BJ (cell line): Measurements from ENCODE around the gene RASGRP2. TPM values are rescaled to one million over a fixed set of nuclear protein-coding genes. Genes with fewer than 3 reads are reported as not detected.

Experiments used
- CTCF ChIA-PET: fragments of 350-600 bp; formaldehyde crosslinking; extraction: SDS; loops from one replicate; lab custom pipeline; 2021; ENCODE audit warnings: antibody characterized with exemption, inconsistent platforms; lab: Yijun Ruan, JAX
- POLR2A ChIA-PET: fragments of 300-600 bp; sonication (Branson Sonifier 250); formaldehyde crosslinking; extraction: SDS; loops from one replicate; lab custom pipeline; 2021; ENCODE audit warnings: antibody characterized with exemption; lab: Charles Lee
- DNase-seq: peaks from one replicate; pipeline ENCODE4 v3.0.0-alpha.2; 2011; ENCODE audit warnings: low read depth
- H3K27me3 ChIP-seq: 2 replicates; pipeline ENCODE4 v1.6.0; 2011; ENCODE audit warnings: low read length; ENCODE audit not compliant: control insufficient read depth, insufficient read depth
- H3K36me3 ChIP-seq: 2 replicates; pipeline ENCODE4 v1.5.1; 2011; ENCODE audit warnings: low read length; ENCODE audit not compliant: control insufficient read depth, insufficient read depth
- H3K4me3 ChIP-seq: 2 replicates; pipeline ENCODE4 v1.5.1; 2011; ENCODE audit warnings: low read depth, mild to moderate bottlenecking, control low read depth, low read length
- polyA plus RNA-seq: library from polyadenylated mRNA; depleted of rRNA; stranded (reverse); fragments of >200 nt; gene quantifications from 2 replicates; pipeline ENCODE4 v1.2.3, GENCODE V29; 2011
- TF ChIP-seq, protein P1 (sequence below): IDR thresholded peaks from 2 replicates; pipeline ENCODE4 v1.5.1; 2011; ENCODE audit warnings: low read depth, mild to moderate bottlenecking, control low read depth, inconsistent platforms, low read length, moderate library complexity; ENCODE audit not compliant: insufficient read depth

The RASGRP2 gene
- polyA plus RNA-seq, 1 experiment, result 5.3 TPM

DNA sequence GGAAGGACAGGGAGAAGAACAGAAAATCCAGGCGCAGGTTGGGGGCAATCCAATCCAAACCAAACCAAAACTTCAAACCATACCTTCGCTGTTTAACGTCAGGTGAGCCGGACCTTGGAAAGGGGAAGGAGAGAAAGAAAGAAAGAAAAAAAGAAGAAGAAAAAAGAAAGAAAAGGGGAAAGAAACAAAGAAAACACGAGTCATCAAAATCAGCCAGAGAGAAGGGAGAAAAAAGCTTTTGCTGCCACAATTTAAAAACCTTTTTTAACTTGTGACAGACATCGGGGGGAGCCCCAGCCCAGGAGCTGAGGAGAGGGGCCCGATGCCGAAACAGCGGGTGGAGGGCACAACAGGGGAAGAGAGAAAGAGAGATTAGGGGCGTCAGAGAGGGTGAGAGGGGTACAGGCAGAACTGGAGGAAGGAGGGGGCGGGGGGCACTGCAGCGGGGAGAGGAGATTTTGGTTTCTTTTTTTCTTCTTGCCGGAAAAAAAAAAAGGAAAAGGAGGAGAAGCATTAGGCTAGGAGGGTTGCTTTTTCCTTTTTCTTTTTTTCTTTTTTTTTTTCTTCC, 51.1 kb downstream of the RASGRP2 start:
- POLR2A ChIA-PET, result no interaction called here
- CTCF ChIA-PET, result interaction anchor here (0.6 kb wide), 1 partner anchor 40 kb away, joined by 3 read pairs; no protein-coding TSS in a partner anchor
- Histone ChIP-seq H3K27me3 (peaks cover 44% of the 10 kb centered on the region), H3K4me3 (no peak overlapping the region), H3K36me3 (no peaks in the 10 kb centered on the region)
- TF ChIP-seq, protein P1, sequence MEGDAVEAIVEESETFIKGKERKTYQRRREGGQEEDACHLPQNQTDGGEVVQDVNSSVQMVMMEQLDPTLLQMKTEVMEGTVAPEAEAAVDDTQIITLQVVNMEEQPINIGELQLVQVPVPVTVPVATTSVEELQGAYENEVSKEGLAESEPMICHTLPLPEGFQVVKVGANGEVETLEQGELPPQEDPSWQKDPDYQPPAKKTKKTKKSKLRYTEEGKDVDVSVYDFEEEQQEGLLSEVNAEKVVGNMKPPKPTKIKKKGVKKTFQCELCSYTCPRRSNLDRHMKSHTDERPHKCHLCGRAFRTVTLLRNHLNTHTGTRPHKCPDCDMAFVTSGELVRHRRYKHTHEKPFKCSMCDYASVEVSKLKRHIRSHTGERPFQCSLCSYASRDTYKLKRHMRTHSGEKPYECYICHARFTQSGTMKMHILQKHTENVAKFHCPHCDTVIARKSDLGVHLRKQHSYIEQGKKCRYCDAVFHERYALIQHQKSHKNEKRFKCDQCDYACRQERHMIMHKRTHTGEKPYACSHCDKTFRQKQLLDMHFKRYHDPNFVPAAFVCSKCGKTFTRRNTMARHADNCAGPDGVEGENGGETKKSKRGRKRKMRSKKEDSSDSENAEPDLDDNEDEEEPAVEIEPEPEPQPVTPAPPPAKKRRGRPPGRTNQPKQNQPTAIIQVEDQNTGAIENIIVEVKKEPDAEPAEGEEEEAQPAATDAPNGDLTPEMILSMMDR, result no peak
- DNase-seq, result no peak

DNA sequence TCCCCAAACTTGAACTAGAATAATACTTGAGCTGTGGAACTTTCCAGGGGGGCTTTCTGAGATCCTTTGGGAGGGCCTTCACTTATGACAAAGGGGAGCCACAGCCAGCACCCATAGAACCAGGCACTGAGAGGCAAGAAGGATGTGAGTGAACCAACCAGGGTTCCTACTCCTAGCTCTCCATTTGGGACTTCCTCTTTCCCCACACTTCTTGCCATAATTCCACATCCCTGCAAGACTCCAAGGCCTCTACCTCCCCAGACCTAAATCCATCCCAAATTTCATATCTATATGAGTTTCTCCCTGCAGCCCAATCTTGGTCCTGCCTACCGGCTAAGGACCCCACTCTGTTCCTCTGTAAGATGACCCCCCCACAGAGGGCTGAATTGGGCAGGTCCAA, 52.4 kb downstream of the RASGRP2 start:
- H3K27me3 ChIP-seq, result peaks cover 38% of the 10 kb centered on the region
- no peak overlapping the region for H3K4me3 ChIP-seq
- DNase-seq, result no peak
- TF ChIP-seq, protein P1, result no peak
- ChIA-PET CTCF (no interaction called here), POLR2A (no interaction called here)
- no peaks in the 10 kb centered on the region for H3K36me3 ChIP-seq

DNA sequence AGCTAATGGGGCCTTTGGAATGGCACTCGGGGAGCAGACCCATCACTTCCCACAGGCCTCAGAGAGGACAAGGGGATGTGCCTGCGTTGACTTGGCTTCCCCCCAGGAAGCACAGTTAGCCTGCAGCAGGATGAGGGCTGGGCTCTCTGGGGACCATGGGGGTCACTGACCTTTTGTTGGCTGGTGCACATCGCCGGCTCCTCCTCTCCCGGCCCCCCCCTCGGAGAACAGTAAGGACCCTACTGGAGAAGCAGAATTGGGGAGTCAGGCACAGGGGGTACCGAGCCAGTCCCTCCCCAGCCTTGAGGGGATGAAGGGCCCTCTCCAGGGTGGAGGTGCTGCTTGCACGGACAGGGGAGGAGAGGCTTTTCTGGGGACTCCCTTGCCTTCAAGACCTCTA, 53.7 kb downstream of the RASGRP2 start:
- POLR2A ChIA-PET, result no interaction called here
- Histone ChIP-seq H3K4me3 (no peak overlapping the region), H3K27me3 (peaks cover 35% of the 10 kb centered on the region), H3K36me3 (no peaks in the 10 kb centered on the region)
- CTCF ChIA-PET, result interaction anchor here (1.9 to 2.5 kb wide), 4 partner anchors 15 to 32 kb away, joined by 8 to 29 read pairs (median 16); no protein-coding TSS in a partner anchor
- DNase-seq, result no peak
- TF ChIP-seq, protein P1, result no peak

DNA sequence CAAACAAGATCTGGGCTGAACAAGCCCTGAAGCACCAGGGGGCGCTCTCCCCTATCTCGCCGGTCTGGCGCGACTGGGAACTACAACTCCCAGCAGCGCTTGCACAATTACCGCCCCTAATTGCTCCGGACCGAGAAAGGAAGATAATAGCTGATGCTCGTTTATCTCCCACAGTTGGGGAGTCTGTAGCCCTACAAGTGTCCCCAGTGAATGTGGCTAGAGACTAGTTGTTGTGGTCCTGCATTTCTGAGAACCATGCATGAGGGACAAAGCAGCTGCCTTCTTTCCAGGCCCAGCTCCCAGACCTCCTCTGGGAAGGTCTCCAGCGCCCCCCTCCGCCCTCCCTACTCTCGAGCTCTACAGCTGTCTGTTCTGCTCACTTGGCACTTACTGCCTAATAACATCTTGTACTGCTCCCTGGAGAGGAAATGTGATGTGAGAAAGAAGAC, 55.4 kb downstream of the RASGRP2 start:
- H3K36me3 ChIP-seq, result no peaks in the 10 kb centered on the region
- ChIA-PET POLR2A (interaction anchor here (0.6 to 0.9 kb wide), 2 partner anchors 18 to 23 kb away, joined by 3 to 5 read pairs; no protein-coding TSS in a partner anchor), CTCF (interaction anchor here (0.7 to 3.2 kb wide), 37 partner anchors 8 to 346 kb away, joined by 3 to 36 read pairs (median 4); partner anchors contain the start of gene PYGM)
- DNase-seq, result peak; percentile 17
- H3K27me3 ChIP-seq, result peaks cover 27% of the 10 kb centered on the region
- peak overlapping the region; percentile 36 for H3K4me3 ChIP-seq
- TF ChIP-seq, protein P1, result peak; percentile 86

DNA sequence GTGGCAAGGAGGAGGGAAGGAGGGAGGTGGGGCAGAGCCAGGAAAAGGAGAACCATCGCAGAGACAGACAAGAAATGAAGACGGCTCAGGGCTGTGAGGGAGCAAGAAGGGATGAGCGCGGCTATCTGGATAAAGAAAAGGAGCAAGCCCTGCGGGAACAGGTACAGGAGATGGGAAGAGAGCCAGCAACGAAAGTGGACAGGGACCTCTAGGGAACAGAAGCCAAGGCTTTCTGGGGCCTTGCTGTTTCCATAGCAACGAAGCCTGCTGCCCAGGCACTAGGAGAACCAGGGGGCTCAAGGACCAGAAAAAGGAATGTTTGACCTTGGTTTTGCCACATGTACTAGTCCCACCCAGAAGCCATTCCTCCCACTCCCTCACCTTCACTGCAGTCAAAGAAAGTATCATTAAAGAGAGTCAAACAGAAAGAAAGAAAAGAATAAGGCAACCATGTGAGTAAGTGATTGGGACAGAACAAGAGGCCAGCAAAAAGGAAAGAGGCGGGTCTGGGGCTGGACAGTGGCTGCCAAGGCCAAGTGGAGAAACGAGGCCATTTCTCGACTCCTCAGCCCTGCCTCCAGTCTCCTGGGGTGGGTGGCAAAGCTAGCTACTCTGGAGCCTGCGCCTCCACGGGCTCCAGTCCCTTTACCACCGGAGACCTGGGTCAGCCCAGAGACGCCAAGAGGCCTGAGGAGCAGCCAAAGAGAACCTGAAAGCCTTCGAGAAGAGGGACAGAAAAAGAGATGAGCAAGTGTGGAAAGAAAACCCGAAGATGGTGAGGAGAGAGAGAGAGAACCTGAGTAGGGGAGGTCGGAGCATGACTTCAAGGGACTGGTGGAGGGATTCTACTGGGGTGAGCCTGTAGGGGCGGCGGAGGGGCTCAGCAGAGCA, 56.1 kb downstream of the RASGRP2 start:
- H3K36me3 ChIP-seq, result no peaks in the 10 kb centered on the region
- no peak overlapping the region for H3K4me3 ChIP-seq
- POLR2A ChIA-PET, result no interaction called here
- no peak for DNase-seq
- CTCF ChIA-PET, result interaction anchor here (0.6 to 3.2 kb wide), 33 partner anchors 9 to 346 kb away, joined by 3 to 36 read pairs (median 4); partner anchors contain the start of genes PYGM and RASGRP2
- H3K27me3 ChIP-seq, result peaks cover 21% of the 10 kb centered on the region
- TF ChIP-seq, protein P1, result no peak
